GM12878 (cell line): ENCODE results near the gene SLC35E2B. TPM values are rescaled to one million over a fixed set of nuclear protein-coding genes. Genes with fewer than 3 reads are reported as not detected.

ENCODE experiments used
- ATAC-seq: fragments of 200-7000 bp; cut with Tn5 transposase; 3 replicates; pipeline ENCODE4 v1.9.1; 2020; ENCODE audit warnings: mild to moderate bottlenecking, moderate library complexity
- BruUV-seq: library from RNA; stranded (reverse); fragments of 400-500 nt; replicated peaks from 2 replicates; lab custom pipeline; 2021; lab: Mats Ljungman, UMichigan
- CTCF ChIA-PET: fragments of 300-600 bp; sonication (Branson Sonifier 250); formaldehyde crosslinking; extraction: SDS; loops from one replicate; lab custom pipeline; 2021; ENCODE audit warnings: inconsistent platforms; lab: Yijun Ruan, JAX
- POLR2A ChIA-PET: fragments of 350-600 bp; formaldehyde crosslinking; extraction: SDS; loops from one replicate; lab custom pipeline; 2021; ENCODE audit warnings: inconsistent platforms; lab: Charles Lee
- RAD21 ChIA-PET: fragments of 300-600 bp; sonication (Branson Sonifier 250); formaldehyde crosslinking; loops from one replicate; lab custom pipeline; 2023; ENCODE audit warnings: antibody characterized with exemption; ENCODE audit not compliant: unreplicated experiment; lab: Charles Lee
- SMC1A ChIA-PET: fragments of 300-600 bp; sonication (Branson Sonifier 250); formaldehyde crosslinking; loops from one replicate; lab custom pipeline; 2023; ENCODE audit not compliant: unreplicated experiment, uncharacterized antibody; lab: Charles Lee
- DNase-seq: peaks from one replicate; pipeline ENCODE4 v3.0.0-alpha.2; 2011; ENCODE audit warnings: low read depth, low spot score
- FAIRE-seq: peaks from 3 replicates; lab custom pipeline; 2011; peaks lifted over from hg19 to GRCh38; lab: Jason Lieb, UNC
- H2AFZ ChIP-seq: 2 replicates; pipeline ENCODE4 v1.6.0; 2011; ENCODE audit warnings: low read depth, low read length, control low read depth; ENCODE audit not compliant: control insufficient read depth
- H3K27ac ChIP-seq: 2 replicates; pipeline ENCODE4 v1.5.1; 2011; ENCODE audit warnings: control low read depth; ENCODE audit not compliant: control insufficient read depth, insufficient read depth
- H3K27me3 ChIP-seq, 2 experiments: replicated peaks in 1 of 2; 2 replicates each; pipeline versions ENCODE4 v1.6.0 to v1.6.1; 2011; ENCODE audit warnings: low read length in 1 of 2; ENCODE audit not compliant: control insufficient read depth in 2 of 2, insufficient read depth in 2 of 2
- H3K36me3 ChIP-seq, 2 experiments: 2 replicates each; pipeline ENCODE4 v1.5.1; 2011; ENCODE audit warnings: low read length in 1 of 2; ENCODE audit not compliant: control insufficient read depth in 2 of 2, insufficient read depth in 2 of 2
- H3K4me1 ChIP-seq: 2 replicates; pipeline ENCODE4 v1.6.1; 2011; ENCODE audit warnings: mild to moderate bottlenecking, low read length, moderate library complexity, mixed read lengths; ENCODE audit not compliant: control insufficient read depth, insufficient read depth
- H3K4me2 ChIP-seq: 2 replicates; pipeline ENCODE4 v1.6.0; 2011; ENCODE audit warnings: control low read depth; ENCODE audit not compliant: control insufficient read depth, insufficient read depth
- H3K4me3 ChIP-seq: fragments of 200-600 bp; sonication (generic); 2 replicates; pipeline ENCODE4 v1.5.1; 2016
- H3K79me2 ChIP-seq: 2 replicates; pipeline ENCODE4 v1.6.0; 2011; ENCODE audit warnings: low read length; ENCODE audit not compliant: control insufficient read depth, insufficient read depth
- H3K9ac ChIP-seq: 2 replicates; pipeline ENCODE4 v1.8.0; 2011; ENCODE audit warnings: low read length, control low read depth, mixed read lengths; ENCODE audit not compliant: control insufficient read depth, insufficient read depth
- H3K9me3 ChIP-seq: replicated peaks from 3 replicates; pipeline ENCODE4 v1.5.1; 2011; ENCODE audit warnings: mild to moderate bottlenecking, low read length; ENCODE audit not compliant: control insufficient read depth, insufficient read depth
- H4K20me1 ChIP-seq: 2 replicates; pipeline ENCODE4 v1.6.0; 2011; ENCODE audit not compliant: control insufficient read depth, insufficient read depth
- NFYA ChIP-seq: IDR thresholded peaks from 2 replicates; pipeline ENCODE4 v1.6.1; 2011; ENCODE audit warnings: low read depth, mild to moderate bottlenecking, low read length, improper control_type of control experiment, borderline replicate concordance
- RAD51 ChIP-seq: fragments of 450-650 bp; IDR thresholded peaks from 2 replicates; pipeline ENCODE4 v1.6.1; 2016; ENCODE audit warnings: moderate library complexity, mild to moderate bottlenecking, inconsistent platforms
- ZNF207 ChIP-seq: fragments of 450-650 bp; IDR thresholded peaks from 2 replicates; pipeline ENCODE4 v1.6.1; 2014; ENCODE audit warnings: antibody characterized with exemption, mild to moderate bottlenecking, borderline replicate concordance
- WGBS: methylation state at CpG from one replicate; pipeline ENCODE4 v1.1.6; 2016; ENCODE audit warnings: low lambda C conversion rate; ENCODE audit not compliant: insufficient replicate concordance, insufficient coverage; ENCODE audit errors: missing lambda C conversion rate; 5-methylcytosine and 5-hydroxymethylcytosine counted together
- in situ Hi-C: fragments of 300-500 bp; cut with MboI; formaldehyde crosslinking; loops from 9 replicates; pipeline ENCODE4 v1.14.3; 2018; ENCODE audit warnings: mixed read lengths
- intact Hi-C: fragments of 100-400 bp; cut with micrococcal nuclease; formaldehyde crosslinking; loops from one replicate; pipeline ENCODE4 v1.14.2; 2022; ENCODE audit not compliant: unreplicated experiment
- polyA plus RNA-seq, 11 experiments: library from polyadenylated mRNA; depleted of rRNA in 4 of 11; unstranded in 6 of 11; stranded (reverse) in 5 of 11; fragments of >200 nt; fragmentation: Nextera tagmentation in 4 of 11; fragmentation: Illumina TruSeq in 1 of 11; extraction: Ambion mirVana in 4 of 11; extraction: Trizol in 1 of 11; gene quantifications; 1 replicate in 1 of 11; 2 replicates in 10 of 11; pipeline versions ENCODE4 v1.2.1 to v1.2.3, GENCODE V29; 2011 to 2016; ENCODE audit warnings: inconsistent platforms in 2 of 11, missing spikeins in 2 of 11, low read depth in 1 of 11
- total RNA-seq, 4 experiments: library from RNA; depleted of rRNA in 3 of 4; stranded (reverse); fragments of >200 nt in 3 of 4; fragmentation: Illumina TruSeq in 1 of 4; extraction: Trizol in 1 of 4; gene quantifications; 2 replicates each; pipeline versions ENCODE4 v1.2.1 to v1.2.3, GENCODE V29; 2013 to 2021
- TF ChIP-seq, protein P1 (sequence below): fragments of 450-650 bp; IDR thresholded peaks from 2 replicates; pipeline ENCODE4 v1.6.1; 2016; ENCODE audit warnings: mild to moderate bottlenecking, moderate library complexity, borderline replicate concordance
- TF ChIP-seq, protein P2 (sequence below): fragments of 450-650 bp; IDR thresholded peaks from 2 replicates; pipeline ENCODE4 v1.6.1; 2016; ENCODE audit warnings: mild to moderate bottlenecking

Gene SLC35E2B
- total and polyA plus RNA-seq, 10 of the 15 experiments (the other 5 are each of a cell fraction or from before 2014, with no cell fraction given): 2.6 to 36.7 (median 18.6) TPM

DNA sequence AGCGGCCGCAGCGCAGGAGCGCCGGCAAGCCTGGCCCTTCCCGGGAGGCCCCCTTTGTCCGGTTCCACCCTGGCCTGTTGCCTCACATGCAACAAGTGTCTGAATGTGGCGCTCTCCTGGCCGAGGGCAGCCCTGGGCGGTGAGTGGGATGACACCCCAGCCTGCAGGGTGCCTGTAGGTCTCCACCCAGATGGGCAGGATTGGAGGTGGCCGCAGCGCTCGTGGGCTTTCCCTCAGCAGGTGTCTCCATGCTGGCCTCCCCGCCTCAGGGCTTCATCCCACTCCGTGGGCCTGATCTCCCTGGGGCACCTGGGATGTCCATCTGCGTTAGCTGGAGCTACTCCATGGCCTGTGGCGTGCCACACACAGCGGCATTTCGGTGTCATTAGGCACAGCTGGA lies 75.8 kb downstream of the SLC35E2B start:
- DNase-seq (no peak), FAIRE-seq (no peak), ATAC-seq (no peak)
- Histone ChIP-seq H3K4me1 (peaks cover 15% of the 10 kb centered on the region), H3K27me3 (no peaks in the 10 kb centered on the region; a peak in 1 of 4 replicates), H4K20me1 (0 out of 2 replicates have a peak, but pooled peaks cover 3% of the 10 kb centered on the region), H3K9me3 (no peaks in the 10 kb centered on the region), H3K79me2 (peaks cover 3% of the 10 kb centered on the region), H2AFZ (no peak overlapping the region), H3K4me2 (peak overlapping the region; percentile 93), H3K9ac (no peak overlapping the region), H3K36me3 (peaks cover 0 to 2% of the 10 kb centered on the region in 2 experiments; a peak in 1 of 4 replicates), H3K4me3 (peak overlapping the region; percentile 85), H3K27ac (no peak overlapping the region)
- ChIA-PET RAD21 (no interaction called here), CTCF (no interaction called here), SMC1A (no interaction called here), POLR2A (interaction anchor here (1.0 to 1.3 kb wide), 2 partner anchors 13 to 211 kb away, joined by 3 to 4 read pairs; no protein-coding TSS in a partner anchor)
- intact Hi-C loops (loop anchor here (5.0 kb wide), 1 partner anchor 45 kb away; the partner anchor contains the start of gene SSU72), in situ Hi-C loops (no loop called here)
- WGBS: 87% methylated on average over 19 of the region's 19 CpGs
- no TSS peak for BruUV-seq
- no peak for TF ChIP-seq ZNF207
- TF ChIP-seq NFYA: no peak
- TF ChIP-seq, protein P1, sequence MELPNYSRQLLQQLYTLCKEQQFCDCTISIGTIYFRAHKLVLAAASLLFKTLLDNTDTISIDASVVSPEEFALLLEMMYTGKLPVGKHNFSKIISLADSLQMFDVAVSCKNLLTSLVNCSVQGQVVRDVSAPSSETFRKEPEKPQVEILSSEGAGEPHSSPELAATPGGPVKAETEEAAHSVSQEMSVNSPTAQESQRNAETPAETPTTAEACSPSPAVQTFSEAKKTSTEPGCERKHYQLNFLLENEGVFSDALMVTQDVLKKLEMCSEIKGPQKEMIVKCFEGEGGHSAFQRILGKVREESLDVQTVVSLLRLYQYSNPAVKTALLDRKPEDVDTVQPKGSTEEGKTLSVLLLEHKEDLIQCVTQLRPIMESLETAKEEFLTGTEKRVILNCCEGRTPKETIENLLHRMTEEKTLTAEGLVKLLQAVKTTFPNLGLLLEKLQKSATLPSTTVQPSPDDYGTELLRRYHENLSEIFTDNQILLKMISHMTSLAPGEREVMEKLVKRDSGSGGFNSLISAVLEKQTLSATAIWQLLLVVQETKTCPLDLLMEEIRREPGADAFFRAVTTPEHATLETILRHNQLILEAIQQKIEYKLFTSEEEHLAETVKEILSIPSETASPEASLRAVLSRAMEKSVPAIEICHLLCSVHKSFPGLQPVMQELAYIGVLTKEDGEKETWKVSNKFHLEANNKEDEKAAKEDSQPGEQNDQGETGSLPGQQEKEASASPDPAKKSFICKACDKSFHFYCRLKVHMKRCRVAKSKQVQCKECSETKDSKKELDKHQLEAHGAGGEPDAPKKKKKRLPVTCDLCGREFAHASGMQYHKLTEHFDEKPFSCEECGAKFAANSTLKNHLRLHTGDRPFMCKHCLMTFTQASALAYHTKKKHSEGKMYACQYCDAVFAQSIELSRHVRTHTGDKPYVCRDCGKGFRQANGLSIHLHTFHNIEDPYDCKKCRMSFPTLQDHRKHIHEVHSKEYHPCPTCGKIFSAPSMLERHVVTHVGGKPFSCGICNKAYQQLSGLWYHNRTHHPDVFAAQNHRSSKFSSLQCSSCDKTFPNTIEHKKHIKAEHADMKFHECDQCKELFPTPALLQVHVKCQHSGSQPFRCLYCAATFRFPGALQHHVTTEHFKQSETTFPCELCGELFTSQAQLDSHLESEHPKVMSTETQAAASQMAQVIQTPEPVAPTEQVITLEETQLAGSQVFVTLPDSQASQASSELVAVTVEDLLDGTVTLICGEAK: no peak
- TF ChIP-seq RAD51: no peak
- TF ChIP-seq, protein P2, sequence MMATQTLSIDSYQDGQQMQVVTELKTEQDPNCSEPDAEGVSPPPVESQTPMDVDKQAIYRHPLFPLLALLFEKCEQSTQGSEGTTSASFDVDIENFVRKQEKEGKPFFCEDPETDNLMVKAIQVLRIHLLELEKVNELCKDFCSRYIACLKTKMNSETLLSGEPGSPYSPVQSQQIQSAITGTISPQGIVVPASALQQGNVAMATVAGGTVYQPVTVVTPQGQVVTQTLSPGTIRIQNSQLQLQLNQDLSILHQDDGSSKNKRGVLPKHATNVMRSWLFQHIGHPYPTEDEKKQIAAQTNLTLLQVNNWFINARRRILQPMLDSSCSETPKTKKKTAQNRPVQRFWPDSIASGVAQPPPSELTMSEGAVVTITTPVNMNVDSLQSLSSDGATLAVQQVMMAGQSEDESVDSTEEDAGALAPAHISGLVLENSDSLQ: no peak
